PFSK-1 (cell line): Measurements from ENCODE around the gene KCNH1.

ENCODE experiments used
- POLR2AphosphoS5 ChIP-seq: IDR thresholded peaks from 2 replicates; pipeline ENCODE4 v1.6.1; 2012; ENCODE audit warnings: low read depth, mild to moderate bottlenecking, control low read depth, low read length, moderate library complexity
- SIN3A ChIP-seq: IDR thresholded peaks from 2 replicates; pipeline ENCODE4 v1.6.1; 2012; ENCODE audit warnings: mild to moderate bottlenecking, low read length, moderate library complexity, borderline replicate concordance; ENCODE audit not compliant: insufficient read depth

GRCh38 chr1:210655511-210655910, 478.4 kb downstream of the KCNH1 start:
- TF ChIP-seq POLR2AphosphoS5, result no peak
- TF ChIP-seq SIN3A, result no peak
